Inflammatory macrophage (primary cell): Measurements from ENCODE around the gene MAP2K3.

Experiments
- DNase-seq, 2 donors: peaks; one replicate each; pipeline ENCODE4 v3.0.0-alpha.2; 2020 to 2022
- total RNA-seq, 18 experiments: gene quantifications; one replicate each; lab custom pipeline; 2026; ENCODE audit warnings: mixed read lengths in 6 of 18, inconsistent platforms in 2 of 18; lab: John Stamatoyannopoulos, UW

MAP2K3 gene
- total RNA-seq: 33.1 to 194 (median 92.9) reads per million in 18 experiments

GRCh38 chr17:21284319-21285163 lies at the start of gene MAP2K3:
TSS of gene MAP2K3 (plus strand) at chr17:21284711. CDS start at chr17:21284921, 210 bp downstream.
- DNase-seq: peak; percentile 99

- no peak for DNase-seq
Observed at GRCh38 chr17:21235921-21236320, 48.6 kb upstream of the MAP2K3 start.

GRCh38 chr17:21239680-21240368 lies 44.7 kb upstream of the MAP2K3 start:
- DNase-seq: peak; percentile 36 to 45

GRCh38 chr17:21240369-21241055 lies 44.0 kb upstream of the MAP2K3 start:
- DNase-seq: no peak

GRCh38 chr17:21241564-21241963 lies 42.9 kb upstream of the MAP2K3 start:
- DNase-seq: no peak

- DNase-seq: no peak
Observed at GRCh38 chr17:21242026-21242697, 42.3 kb upstream of the MAP2K3 start.

- no peak for DNase-seq
Observed at GRCh38 chr17:21242780-21243515, 41.6 kb upstream of the MAP2K3 start.

GRCh38 chr17:21243516-21244303 lies 40.8 kb upstream of the MAP2K3 start:
- no peak for DNase-seq

- DNase-seq: no peak
Observed at GRCh38 chr17:21245639-21246084, 38.8 kb upstream of the MAP2K3 start.

- DNase-seq: no peak
Observed at GRCh38 chr17:21246698-21247097, 37.8 kb upstream of the MAP2K3 start.

- DNase-seq: no peak
Observed at GRCh38 chr17:21247552-21248258, 36.8 kb upstream of the MAP2K3 start.

- DNase-seq: no peak
Observed at GRCh38 chr17:21248500-21248899, 36.0 kb upstream of the MAP2K3 start.

GRCh38 chr17:21249086-21249795 lies 35.3 kb upstream of the MAP2K3 start:
- no peak for DNase-seq

GRCh38 chr17:21249920-21250703 lies 34.4 kb upstream of the MAP2K3 start:
- DNase-seq: peak in 1 of 2 donors; percentile 27

GRCh38 chr17:21250854-21251253 lies 33.7 kb upstream of the MAP2K3 start:
- no peak for DNase-seq

- DNase-seq: no peak
Observed at GRCh38 chr17:21251337-21252010, 33.0 kb upstream of the MAP2K3 start.

GRCh38 chr17:21252289-21252795 lies 32.2 kb upstream of the MAP2K3 start:
- DNase-seq: no peak
